HG03558 (cell line): ENCODE results near the gene GRAMD1C.
"Not testable (repeated sequence)": the region's sequence is repeated elsewhere in the genome, so short reads cannot be mapped to it uniquely, and the experiment has no call there.

Experiments used
- ATAC-seq: cut with Tn5 transposase; IDR thresholded peaks from one replicate; pipeline ENCODE4 v1.9.1; 2021; ENCODE audit warnings: moderate number of reproducible peaks; ENCODE audit not compliant: unreplicated experiment; ENCODE audit errors: extremely low read depth

The GRAMD1C gene

DNA sequence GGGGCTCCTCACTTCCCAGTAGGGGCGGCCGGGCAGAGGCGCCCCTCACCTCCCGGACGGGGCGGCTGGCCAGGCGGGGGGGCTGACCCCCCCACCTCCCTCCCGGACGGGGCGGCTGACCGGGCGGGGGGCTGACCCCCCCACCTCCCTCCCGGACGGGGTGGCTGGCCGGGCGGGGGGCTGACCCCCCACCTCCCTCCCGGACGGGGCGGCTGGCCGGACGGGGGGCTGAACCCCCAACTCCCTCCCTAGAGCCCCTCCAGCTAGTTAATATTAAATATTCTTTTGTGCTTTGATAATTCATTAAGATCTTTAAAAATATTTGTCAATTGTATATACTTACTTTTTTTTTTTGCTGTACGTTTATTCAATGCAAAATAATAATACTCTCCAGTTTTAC is 11.3 kb downstream of the GRAMD1C start:
- not testable (repeated sequence) for ATAC-seq

DNA sequence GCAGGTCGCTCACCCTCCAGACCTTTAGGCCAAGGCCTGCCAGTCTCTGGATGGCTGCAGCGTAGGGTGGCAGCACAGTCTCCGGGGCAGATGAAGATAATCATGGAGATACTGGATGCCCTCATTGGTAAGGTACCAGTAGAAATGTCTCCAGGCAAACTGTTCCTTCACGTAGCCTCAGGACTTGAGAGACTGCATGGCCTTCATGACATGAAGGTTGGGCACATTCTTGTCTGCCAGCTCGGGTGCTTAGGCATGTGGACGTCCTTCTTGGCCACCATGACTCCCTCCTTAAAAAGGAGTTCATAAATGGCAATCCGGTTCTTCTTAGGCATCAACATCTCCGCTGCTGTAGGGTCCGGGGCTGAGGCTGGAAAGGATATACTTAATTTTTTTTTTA is 11.8 kb downstream of the GRAMD1C start:
- not testable (repeated sequence) for ATAC-seq

DNA sequence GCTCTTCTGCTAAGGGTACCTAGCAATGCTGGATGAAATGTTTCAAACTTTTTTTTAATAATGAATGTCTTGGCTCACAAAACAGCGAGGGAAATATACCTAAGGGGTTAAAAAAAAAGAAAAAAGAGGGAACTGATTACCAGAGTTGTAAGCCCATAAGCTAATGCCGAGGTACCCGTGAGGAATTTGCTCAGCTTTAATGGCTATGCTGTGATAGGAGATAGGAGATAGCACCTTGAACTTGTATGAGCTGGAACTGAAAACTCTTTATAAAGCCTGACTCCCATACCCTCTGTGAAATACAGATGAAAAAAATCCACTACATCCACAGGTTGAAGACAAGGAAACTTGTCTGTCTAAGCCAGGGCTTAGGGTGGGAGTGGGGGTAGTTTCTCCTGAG is 13.9 kb downstream of the GRAMD1C start:
- ATAC-seq = no peak

GRCh38 chr3:113867506-113867905 is 28.9 kb downstream of the GRAMD1C start:
- ATAC-seq = no peak

DNA sequence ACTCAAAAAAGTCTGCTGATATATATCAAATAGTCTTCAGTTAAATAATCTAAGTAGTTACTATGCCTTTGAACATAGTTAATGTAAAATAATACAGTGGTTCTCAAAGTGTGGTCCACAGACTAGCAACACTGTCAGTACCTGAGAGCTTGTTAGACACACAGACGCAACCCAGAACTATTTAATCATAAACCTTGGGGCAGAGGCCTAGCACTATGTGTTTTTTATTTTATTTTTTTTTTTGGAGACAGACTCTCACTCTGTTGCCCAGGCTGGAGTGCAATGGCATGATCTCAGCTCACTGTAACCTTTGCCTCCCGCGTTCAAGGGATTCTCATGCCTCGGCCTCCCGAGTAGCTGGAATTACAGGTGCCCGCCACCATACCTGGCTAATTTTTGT is 34.7 kb downstream of the GRAMD1C start:
- ATAC-seq = no peak

- no peak for ATAC-seq
Measured at GRCh38 chr3:113873814-113874526, 35.4 kb downstream of the GRAMD1C start.

GRCh38 chr3:113878403-113878802 is 39.8 kb downstream of the GRAMD1C start:
- ATAC-seq = no peak

- no peak for ATAC-seq
Measured at GRCh38 chr3:113885050-113885449, 46.5 kb downstream of the GRAMD1C start.

DNA sequence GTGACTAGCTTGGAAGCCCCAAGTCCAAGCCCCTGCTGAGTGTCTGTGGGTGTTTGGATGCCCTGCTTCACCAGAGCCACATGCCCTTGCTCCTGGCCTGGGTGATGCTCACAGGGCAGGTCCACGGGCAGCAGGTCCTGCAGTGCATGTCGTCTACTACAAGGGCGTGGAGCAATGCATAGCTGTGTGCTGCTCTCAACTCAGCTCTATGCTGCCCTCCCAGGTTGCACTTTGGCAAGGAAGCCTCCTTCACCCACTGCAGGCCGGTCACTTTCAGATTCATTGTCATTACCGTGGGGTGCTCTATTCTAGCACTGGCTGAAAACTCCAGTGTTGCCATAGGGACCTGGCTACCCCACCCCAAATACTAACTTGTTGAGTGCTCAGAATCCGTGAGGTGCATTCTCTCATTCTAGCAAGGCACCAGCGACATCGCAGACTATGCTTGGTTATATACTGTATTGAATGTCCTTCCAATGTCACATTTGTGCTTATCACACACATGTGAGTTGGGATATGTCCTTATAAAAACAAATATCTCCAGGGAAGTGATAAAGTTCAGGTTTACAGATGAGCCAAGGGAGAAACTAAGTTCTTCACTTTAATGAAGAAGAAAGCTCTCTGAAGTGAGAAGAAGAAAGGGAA is 51.8 kb downstream of the GRAMD1C start:
- ATAC-seq = no peak

DNA sequence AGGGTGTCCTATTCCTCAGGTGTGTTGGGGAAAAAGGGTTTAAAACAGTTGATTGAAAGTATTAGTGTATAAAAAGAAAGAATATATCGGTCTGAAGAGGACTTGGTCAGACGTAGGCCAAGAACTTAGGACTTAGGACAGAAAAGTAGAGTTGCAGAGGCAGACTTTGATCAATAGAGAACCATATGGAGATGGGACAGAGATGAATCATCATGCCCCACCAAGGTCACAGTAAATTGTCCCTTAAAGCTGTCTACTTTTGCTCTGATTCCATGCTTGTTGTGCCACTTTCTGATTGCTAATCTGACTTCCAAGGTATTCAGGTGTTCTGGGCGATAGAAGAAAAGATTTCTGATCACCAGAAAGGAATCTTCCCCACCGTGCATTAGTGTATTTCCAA is 56.3 kb downstream of the GRAMD1C start:
- no peak for ATAC-seq

DNA sequence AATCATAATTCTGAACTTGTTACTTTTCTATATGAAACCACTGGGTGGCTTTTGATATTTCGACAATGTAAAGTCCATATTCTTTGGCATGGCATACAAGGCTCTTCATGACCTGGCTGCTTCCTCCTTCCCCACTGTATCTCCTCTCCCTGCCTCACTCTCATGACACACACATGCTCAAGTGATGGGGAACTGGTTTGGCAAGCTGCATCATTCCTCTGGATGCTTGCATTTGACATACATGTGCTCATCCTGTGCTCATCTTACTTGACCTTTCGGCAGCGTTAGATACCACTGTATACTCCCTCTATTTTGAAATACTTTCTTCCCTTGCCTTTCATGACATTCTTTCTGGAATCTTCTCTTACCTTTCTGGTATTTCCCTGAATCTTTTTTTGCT is 57.4 kb downstream of the GRAMD1C start:
- ATAC-seq = no peak

- no peak for ATAC-seq
Measured at GRCh38 chr3:113896930-113897329, 58.3 kb downstream of the GRAMD1C start.

- ATAC-seq = no peak
Measured at GRCh38 chr3:113897373-113897777, 58.8 kb downstream of the GRAMD1C start.

- ATAC-seq = no peak
Measured at GRCh38 chr3:113898892-113899291, 60.3 kb downstream of the GRAMD1C start.

DNA sequence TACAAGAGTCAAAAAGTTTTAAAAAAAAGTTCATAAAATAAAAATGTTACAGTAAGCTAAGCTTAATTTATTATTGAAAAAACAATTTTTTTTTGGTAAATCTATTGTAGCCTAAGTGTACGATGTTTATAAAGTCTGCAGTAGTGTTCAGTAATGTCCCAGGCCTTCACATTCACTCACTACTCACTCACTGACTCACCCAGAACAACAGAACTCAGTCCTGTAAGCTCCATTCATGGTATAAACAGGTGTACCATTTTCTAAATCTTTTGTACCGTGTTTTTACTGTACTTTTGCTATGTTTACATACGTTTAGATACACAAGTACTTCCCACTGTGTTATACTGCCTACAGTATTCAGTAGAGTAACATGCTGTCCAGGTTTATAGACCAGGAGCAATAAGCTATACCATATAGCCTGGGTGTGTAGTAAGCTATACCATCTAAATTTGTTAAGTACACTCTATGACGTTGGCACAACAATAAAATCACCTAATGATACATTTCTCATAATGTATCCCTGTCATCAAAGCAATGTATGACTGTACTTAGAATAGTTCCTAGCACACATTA is 68.1 kb downstream of the GRAMD1C start:
- no peak for ATAC-seq

DNA sequence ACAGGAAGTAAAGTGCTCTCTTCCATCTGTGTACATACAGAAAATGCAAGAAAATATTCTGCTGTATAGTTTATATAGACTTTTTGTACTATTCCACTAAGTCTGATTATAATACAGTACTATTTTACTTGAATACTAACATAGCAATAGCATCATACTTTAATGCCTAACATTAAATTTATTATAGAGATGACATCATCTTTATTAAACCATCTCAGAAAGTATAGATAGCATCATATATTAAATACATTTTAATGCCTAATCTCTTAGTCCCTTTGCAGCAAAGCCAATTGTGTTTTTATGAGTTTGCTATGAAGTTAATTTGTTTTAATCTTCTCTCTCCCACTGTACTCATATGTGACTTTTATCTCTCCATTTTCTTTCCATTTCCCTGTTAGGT is 69.5 kb downstream of the GRAMD1C start:
- ATAC-seq = no peak

DNA sequence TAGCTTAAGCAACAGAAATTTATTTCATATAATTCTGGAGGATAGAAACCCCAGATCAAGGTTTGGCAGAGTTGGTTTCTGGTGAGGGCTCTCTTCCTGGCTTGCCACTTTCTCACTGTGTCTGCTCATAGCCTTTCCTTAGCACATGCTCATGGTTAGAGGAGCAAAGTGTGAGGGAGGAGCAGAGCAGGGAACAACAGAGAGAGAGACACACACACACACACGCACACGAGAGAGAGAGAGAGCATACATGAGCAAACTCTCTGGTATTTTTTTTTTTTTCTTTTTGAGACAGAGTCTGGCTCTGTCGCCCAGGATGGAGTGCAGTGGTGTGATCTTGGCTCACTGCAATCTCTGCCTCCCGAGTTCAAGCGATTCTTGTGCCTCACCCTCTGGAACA is 72.4 kb downstream of the GRAMD1C start:
- no peak for ATAC-seq

- peak; percentile 94 for ATAC-seq
Measured at GRCh38 chr3:113912552-113913236, 74.1 kb downstream of the GRAMD1C start.

GRCh38 chr3:113914646-113915045 is 76.1 kb downstream of the GRAMD1C start:
- no peak for ATAC-seq

- ATAC-seq = no peak
Measured at GRCh38 chr3:113927556-113927955, 89.0 kb downstream of the GRAMD1C start.

DNA sequence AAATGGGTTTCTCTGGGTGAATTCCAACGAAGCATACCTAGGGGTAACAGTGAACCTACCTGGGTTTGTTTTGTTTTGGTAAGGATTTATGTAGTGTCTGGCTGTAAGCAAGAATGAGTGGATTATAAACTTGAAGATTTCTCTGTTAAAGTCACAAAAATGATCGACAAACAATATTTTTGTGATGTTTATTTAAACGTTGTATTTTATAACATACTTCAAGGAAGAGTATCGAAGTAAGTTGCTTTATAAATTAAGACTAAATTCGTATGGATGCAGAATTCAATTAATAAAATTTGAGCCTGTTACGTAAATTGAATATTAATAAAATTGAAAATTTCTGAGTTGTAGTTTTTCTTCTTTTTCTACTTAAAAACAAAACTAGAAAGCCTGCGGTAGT is 108.2 kb downstream of the GRAMD1C start:
- no peak for ATAC-seq
